ENCODE data around the gene SMYD3.

SMYD3 gene

GRCh38 chr1:245881767-245882391, 625.2 kb downstream of the SMYD3 start:
- 76% methylated on average over 9 of the region's 10 CpGs for WGBS (ENCODE audit: insufficient coverage)
- H3K9me3 ChIP-seq (ENCODE audit: control extremely low read depth in 1 of 5, control insufficient read depth in 4 of 5, insufficient read depth in 2 of 5, low read depth in 1 of 5, low read length in 4 of 5), result peaks cover 0 to 2% (median 1%) of the 10 kb centered on the region in 5 experiments
- no peaks in the 10 kb centered on the region for H3K4me1 ChIP-seq (ENCODE audit: control extremely low read depth in 1 of 4, control insufficient read depth in 4 of 4, insufficient read depth in 4 of 4, low read length in 3 of 4)
- ChIA-PET POLR2A (no interaction called here), CTCF (interaction anchor here (1.0 to 2.1 kb wide), 2 partner anchors 10 to 26 kb away, joined by 3 to 5 read pairs; no protein-coding TSS in a partner anchor)
- no peaks in the 10 kb centered on the region for H3K27me3 ChIP-seq (replicated peaks in 2 of 5; ENCODE audit: control insufficient read depth in 4 of 5, insufficient read depth in 5 of 5, low read length in 4 of 5)
- H3K4me3 ChIP-seq (ENCODE audit: control insufficient read depth in 1 of 7, extremely low read depth in 1 of 7, insufficient read depth in 4 of 7, low read depth in 2 of 7, low read length in 6 of 7), result no peak overlapping the region
- no peak overlapping the region for H3K27ac ChIP-seq (ENCODE audit: insufficient read depth in 1 of 2, low read depth in 1 of 2, low read length in 2 of 2, poor library complexity in 1 of 2, severe bottlenecking in 2 of 2)
- DNase-seq, result no peak
- H3K36me3 ChIP-seq (ENCODE audit: control insufficient read depth in 4 of 4, insufficient read depth in 4 of 4, low read length in 3 of 4), result peaks cover 0 to 3% (median 0%) of the 10 kb centered on the region in 4 experiments

GRCh38 chr1:245880754-245881403, 626.2 kb downstream of the SMYD3 start:
- Histone ChIP-seq H3K4me3 (ENCODE audit: control insufficient read depth in 1 of 7, extremely low read depth in 1 of 7, insufficient read depth in 4 of 7, low read depth in 2 of 7, low read length in 6 of 7) (no peak overlapping the region), H3K27me3 (replicated peaks in 2 of 5; ENCODE audit: control insufficient read depth in 4 of 5, insufficient read depth in 5 of 5, low read length in 4 of 5) (no peaks in the 10 kb centered on the region), H3K9me3 (ENCODE audit: control extremely low read depth in 1 of 5, control insufficient read depth in 4 of 5, insufficient read depth in 2 of 5, low read depth in 1 of 5, low read length in 4 of 5) (peaks cover 0 to 2% (median 1%) of the 10 kb centered on the region in 5 experiments), H3K4me1 (ENCODE audit: control extremely low read depth in 1 of 4, control insufficient read depth in 4 of 4, insufficient read depth in 4 of 4, low read length in 3 of 4) (peaks cover 0 to 3% (median 0%) of the 10 kb centered on the region in 4 experiments), H3K27ac (ENCODE audit: insufficient read depth in 1 of 2, low read depth in 1 of 2, low read length in 2 of 2, poor library complexity in 1 of 2, severe bottlenecking in 2 of 2) (no peak overlapping the region), H3K36me3 (ENCODE audit: control insufficient read depth in 4 of 4, insufficient read depth in 4 of 4, low read length in 3 of 4) (peaks cover 0 to 3% (median 0%) of the 10 kb centered on the region in 4 experiments)
- ChIA-PET CTCF (interaction anchor here (2.1 kb wide), 1 partner anchor 9 kb away, joined by 5 read pairs; no protein-coding TSS in a partner anchor), POLR2A (no interaction called here)
- 67% methylated on average over 1 of the region's 3 CpGs for WGBS (ENCODE audit: insufficient coverage)
- DNase-seq, result no peak

GRCh38 chr1:245879091-245879490, 628.0 kb downstream of the SMYD3 start:
- WGBS (ENCODE audit: insufficient coverage), result 98% methylated on average over 8 of the region's 10 CpGs
- Histone ChIP-seq H3K36me3 (ENCODE audit: control insufficient read depth in 4 of 4, insufficient read depth in 4 of 4, low read length in 3 of 4) (no peaks in the 10 kb centered on the region), H3K27ac (ENCODE audit: insufficient read depth in 1 of 2, low read depth in 1 of 2, low read length in 2 of 2, poor library complexity in 1 of 2, severe bottlenecking in 2 of 2) (no peak overlapping the region), H3K27me3 (replicated peaks in 2 of 5; ENCODE audit: control insufficient read depth in 4 of 5, insufficient read depth in 5 of 5, low read length in 4 of 5) (no peaks in the 10 kb centered on the region), H3K4me1 (ENCODE audit: control extremely low read depth in 1 of 4, control insufficient read depth in 4 of 4, insufficient read depth in 4 of 4, low read length in 3 of 4) (peaks cover 0 to 13% (median 2%) of the 10 kb centered on the region in 4 experiments), H3K4me3 (ENCODE audit: control insufficient read depth in 1 of 7, extremely low read depth in 1 of 7, insufficient read depth in 4 of 7, low read depth in 2 of 7, low read length in 6 of 7) (no peak overlapping the region), H3K9me3 (ENCODE audit: control extremely low read depth in 1 of 5, control insufficient read depth in 4 of 5, insufficient read depth in 2 of 5, low read depth in 1 of 5, low read length in 4 of 5) (peaks cover 0 to 1% (median 0%) of the 10 kb centered on the region in 5 experiments)
- CTCF ChIA-PET, result no interaction called here
- POLR2A ChIA-PET, result no interaction called here
- no peak for DNase-seq

- WGBS (ENCODE audit: insufficient coverage), result 100% methylated on average over 3 of the region's 3 CpGs
- DNase-seq, result no peak
- ChIA-PET CTCF (no interaction called here), POLR2A (no interaction called here)
- Histone ChIP-seq H3K36me3 (ENCODE audit: control insufficient read depth in 4 of 4, insufficient read depth in 4 of 4, low read length in 3 of 4) (no peaks in the 10 kb centered on the region), H3K4me1 (ENCODE audit: control extremely low read depth in 1 of 4, control insufficient read depth in 4 of 4, insufficient read depth in 4 of 4, low read length in 3 of 4) (peaks cover 0 to 13% (median 2%) of the 10 kb centered on the region in 4 experiments), H3K27me3 (replicated peaks in 2 of 5; ENCODE audit: control insufficient read depth in 4 of 5, insufficient read depth in 5 of 5, low read length in 4 of 5) (no peaks in the 10 kb centered on the region), H3K27ac (ENCODE audit: insufficient read depth in 1 of 2, low read depth in 1 of 2, low read length in 2 of 2, poor library complexity in 1 of 2, severe bottlenecking in 2 of 2) (no peak overlapping the region), H3K9me3 (ENCODE audit: control extremely low read depth in 1 of 5, control insufficient read depth in 4 of 5, insufficient read depth in 2 of 5, low read depth in 1 of 5, low read length in 4 of 5) (peaks cover 0 to 1% (median 0%) of the 10 kb centered on the region in 5 experiments), H3K4me3 (ENCODE audit: control insufficient read depth in 1 of 7, extremely low read depth in 1 of 7, insufficient read depth in 4 of 7, low read depth in 2 of 7, low read length in 6 of 7) (no peak overlapping the region)
These were observed 628.5 kb downstream of the SMYD3 start for GRCh38 chr1:245878585-245878984.

- H3K9me3 ChIP-seq (ENCODE audit: control extremely low read depth in 1 of 5, control insufficient read depth in 4 of 5, insufficient read depth in 2 of 5, low read depth in 1 of 5, low read length in 4 of 5), result peaks cover 0 to 1% (median 0%) of the 10 kb centered on the region in 5 experiments
- H3K27ac ChIP-seq (ENCODE audit: insufficient read depth in 1 of 2, low read depth in 1 of 2, low read length in 2 of 2, poor library complexity in 1 of 2, severe bottlenecking in 2 of 2), result no peak overlapping the region
- no peaks in the 10 kb centered on the region for H3K27me3 ChIP-seq (replicated peaks in 2 of 5; ENCODE audit: control insufficient read depth in 4 of 5, insufficient read depth in 5 of 5, low read length in 4 of 5)
- ChIA-PET CTCF (no interaction called here), POLR2A (no interaction called here)
- WGBS (ENCODE audit: insufficient coverage), result 82% methylated on average over 8 of the region's 8 CpGs
- H3K4me3 ChIP-seq (ENCODE audit: control insufficient read depth in 1 of 7, extremely low read depth in 1 of 7, insufficient read depth in 4 of 7, low read depth in 2 of 7, low read length in 6 of 7), result no peak overlapping the region
- no peak for DNase-seq
- H3K4me1 ChIP-seq (ENCODE audit: control extremely low read depth in 1 of 4, control insufficient read depth in 4 of 4, insufficient read depth in 4 of 4, low read length in 3 of 4), result peaks cover 0 to 13% (median 2%) of the 10 kb centered on the region in 4 experiments
- H3K36me3 ChIP-seq (ENCODE audit: control insufficient read depth in 4 of 4, insufficient read depth in 4 of 4, low read length in 3 of 4), result no peaks in the 10 kb centered on the region
These were observed 629.1 kb downstream of the SMYD3 start for GRCh38 chr1:245877976-245878375.

- H3K27me3 ChIP-seq (replicated peaks in 2 of 5; ENCODE audit: control insufficient read depth in 4 of 5, insufficient read depth in 5 of 5, low read length in 4 of 5), result no peaks in the 10 kb centered on the region
- H3K36me3 ChIP-seq (ENCODE audit: control insufficient read depth in 4 of 4, insufficient read depth in 4 of 4, low read length in 3 of 4), result peaks cover 0 to 4% (median 0%) of the 10 kb centered on the region in 4 experiments
- no peak overlapping the region for H3K4me3 ChIP-seq (ENCODE audit: control insufficient read depth in 1 of 7, extremely low read depth in 1 of 7, insufficient read depth in 4 of 7, low read depth in 2 of 7, low read length in 6 of 7)
- ChIA-PET CTCF (interaction anchor here (1.2 to 2.8 kb wide), 2 partner anchors 13 to 134 kb away, joined by 3 to 11 read pairs; no protein-coding TSS in a partner anchor), POLR2A (interaction anchor here (0.6 kb wide), 1 partner anchor 884 kb away, joined by 3 read pairs; no protein-coding TSS in a partner anchor)
- no peak for DNase-seq
- peaks cover 0 to 13% (median 2%) of the 10 kb centered on the region in 4 experiments for H3K4me1 ChIP-seq (ENCODE audit: control extremely low read depth in 1 of 4, control insufficient read depth in 4 of 4, insufficient read depth in 4 of 4, low read length in 3 of 4)
- no peak overlapping the region for H3K27ac ChIP-seq (ENCODE audit: insufficient read depth in 1 of 2, low read depth in 1 of 2, low read length in 2 of 2, poor library complexity in 1 of 2, severe bottlenecking in 2 of 2)
- 67% methylated on average over 3 of the region's 5 CpGs for WGBS (ENCODE audit: insufficient coverage)
- H3K9me3 ChIP-seq (ENCODE audit: control extremely low read depth in 1 of 5, control insufficient read depth in 4 of 5, insufficient read depth in 2 of 5, low read depth in 1 of 5, low read length in 4 of 5), result no peaks in the 10 kb centered on the region
These were observed 630.5 kb downstream of the SMYD3 start for GRCh38 chr1:245876586-245876985.

Measured in common myeloid progenitor, CD34-positive (primary cell).